Peyer's patch (tissue), 4 donors: ENCODE results near the gene RARB. TPM values are rescaled to one million over a fixed set of nuclear protein-coding genes. Genes with fewer than 3 reads are reported as not detected.

Source experiments
- DNase-seq, 3 donors: peaks; one replicate each; pipeline ENCODE4 v3.0.0-alpha.2; 2017 to 2019
- H3K27ac ChIP-seq, 4 donors: fragments of 200-600 bp; sonication (generic); one replicate each; pipeline ENCODE4 v1.5.1; 2016 to 2019
- H3K27me3 ChIP-seq, 2 donors: fragments of 200-600 bp; sonication (generic); one replicate each; pipeline ENCODE4 v1.5.1; 2019
- H3K36me3 ChIP-seq, 3 donors: fragments of 200-600 bp; sonication (generic); one replicate each; pipeline ENCODE4 v1.5.1; 2016 to 2019
- H3K4me1 ChIP-seq, 4 donors: fragments of 200-600 bp; sonication (generic); one replicate each; pipeline ENCODE4 v1.5.1; 2016 to 2019
- H3K4me3 ChIP-seq, 4 donors: fragments of 200-600 bp; sonication (generic); 1 replicate in 3 of 4; 2 replicates in 1 of 4; pipeline ENCODE4 v1.5.1; 2016 to 2019; ENCODE audit warnings: mild to moderate bottlenecking in 1 of 4
- H3K9me3 ChIP-seq, 4 donors: fragments of 200-600 bp; sonication (generic); one replicate each; pipeline ENCODE4 v1.5.1; 2016 to 2019; ENCODE audit warnings: mild to moderate bottlenecking in 1 of 4
- CTCF ChIP-seq, 6 experiments: fragments of 450-650 bp in 4 of 6; fragments of 200-600 bp in 2 of 6; sonication (generic) in 1 of 6; IDR thresholded peaks; one replicate each; pipeline ENCODE4 v1.5.1; 2017 to 2019; ENCODE audit warnings: antibody characterized with exemption in 6 of 6, mild to moderate bottlenecking in 3 of 6, moderate library complexity in 1 of 6
- POLR2A ChIP-seq, 2 donors: fragments of 450-650 bp; IDR thresholded peaks; one replicate each; pipeline ENCODE4 v1.5.1; 2017; ENCODE audit warnings: antibody characterized with exemption in 2 of 2, mild to moderate bottlenecking in 2 of 2, moderate library complexity in 2 of 2
- total RNA-seq, 4 donors: library from RNA; depleted of rRNA; stranded (reverse); fragments of >200 nt; gene quantifications; one replicate each; pipeline ENCODE4 v1.1.0, GENCODE V29; 2016

RARB gene
- total RNA-seq, 4 donors from 2014 or later, result 0.53 to 4.1 (median 2.9) TPM

- no peak overlapping the region for H3K4me3 ChIP-seq
Observed at GRCh38 chr3:25454005-25454927, 26.2 kb downstream of the RARB start.

GRCh38 chr3:25455441-25456132 lies 27.5 kb downstream of the RARB start:
- no peak overlapping the region for H3K27ac ChIP-seq
- no peaks in the 10 kb centered on the region for H3K27me3 ChIP-seq
- no peaks in the 10 kb centered on the region for H3K4me1 ChIP-seq
- TF ChIP-seq CTCF (IDR thresholded peaks at IDR 0.05) (no peak), POLR2A (IDR thresholded peaks at IDR 0.05) (no peak)
- H3K4me3 ChIP-seq, result no peak overlapping the region
- no peak for DNase-seq
- H3K36me3 ChIP-seq, result no peaks in the 10 kb centered on the region
- H3K9me3 ChIP-seq, result no peaks in the 10 kb centered on the region

More at GRCh38 chr3:25454005-25454927, 26.2 kb downstream of the RARB start:
- Histone ChIP-seq H3K27me3 (no peaks in the 10 kb centered on the region), H3K27ac (no peak overlapping the region), H3K9me3 (no peaks in the 10 kb centered on the region), H3K36me3 (no peaks in the 10 kb centered on the region), H3K4me1 (no peaks in the 10 kb centered on the region)
- no peak for TF ChIP-seq POLR2A (IDR thresholded peaks at IDR 0.05)
- TF ChIP-seq CTCF (IDR thresholded peaks at IDR 0.05), result no peak
- DNase-seq, result no peak

- Histone ChIP-seq H3K27ac (no peak overlapping the region), H3K27me3 (no peaks in the 10 kb centered on the region), H3K4me3 (no peak overlapping the region), H3K4me1 (no peaks in the 10 kb centered on the region), H3K9me3 (no peaks in the 10 kb centered on the region), H3K36me3 (no peaks in the 10 kb centered on the region)
- TF ChIP-seq POLR2A (IDR thresholded peaks at IDR 0.05), result no peak
- no peak for TF ChIP-seq CTCF (IDR thresholded peaks at IDR 0.05)
- DNase-seq, result no peak
Observed at GRCh38 chr3:25456723-25457670, 28.9 kb downstream of the RARB start.

- Histone ChIP-seq H3K9me3 (no peaks in the 10 kb centered on the region), H3K27me3 (no peaks in the 10 kb centered on the region), H3K36me3 (no peaks in the 10 kb centered on the region), H3K27ac (no peak overlapping the region), H3K4me3 (no peak overlapping the region), H3K4me1 (no peaks in the 10 kb centered on the region)
- DNase-seq, result no peak
- TF ChIP-seq POLR2A (IDR thresholded peaks at IDR 0.05), result no peak
- no peak for TF ChIP-seq CTCF (IDR thresholded peaks at IDR 0.05)
Observed at GRCh38 chr3:25457671-25458419, 29.8 kb downstream of the RARB start.

GRCh38 chr3:25458420-25458814 lies 30.4 kb downstream of the RARB start:
- H3K4me1 ChIP-seq, result no peaks in the 10 kb centered on the region
- H3K27ac ChIP-seq, result no peak overlapping the region
- no peak overlapping the region for H3K4me3 ChIP-seq
- no peaks in the 10 kb centered on the region for H3K36me3 ChIP-seq
- DNase-seq, result no peak
- no peaks in the 10 kb centered on the region for H3K27me3 ChIP-seq
- TF ChIP-seq POLR2A (IDR thresholded peaks at IDR 0.05) (no peak), CTCF (IDR thresholded peaks at IDR 0.05) (no peak)
- no peaks in the 10 kb centered on the region for H3K9me3 ChIP-seq
